Keratinocyte (primary cell): ENCODE data around the gene GLRX5. TPM values are rescaled to one million over a fixed set of nuclear protein-coding genes. Genes with fewer than 3 reads are reported as not detected.

ENCODE experiments used
- DNase-seq: peaks from one replicate; pipeline ENCODE4 v3.0.0-alpha.2; 2011; ENCODE audit warnings: low read depth, missing footprints, low spot score
- FAIRE-seq: peaks from 2 replicates; lab custom pipeline; 2011; peaks lifted over from hg19 to GRCh38; lab: Jason Lieb, UNC
- H2AFZ ChIP-seq: 2 replicates; pipeline ENCODE4 v1.6.0; 2012; ENCODE audit warnings: low read length, control low read depth, inconsistent platforms; ENCODE audit not compliant: control insufficient read depth
- H3K27ac ChIP-seq: 2 replicates; pipeline ENCODE4 v1.5.1; 2011; ENCODE audit warnings: low read length; ENCODE audit not compliant: control insufficient read depth, insufficient read depth
- H3K27me3 ChIP-seq: 3 replicates; pipeline ENCODE4 v1.6.0; 2011; ENCODE audit warnings: low read length; ENCODE audit not compliant: control insufficient read depth, insufficient read depth; ENCODE audit errors: extremely low read depth
- H3K36me3 ChIP-seq, 2 experiments: 2 replicates in 1 of 2; 3 replicates in 1 of 2; pipeline ENCODE4 v1.5.1; 2011; ENCODE audit warnings: low read length in 2 of 2, mild to moderate bottlenecking in 1 of 2; ENCODE audit not compliant: control insufficient read depth in 2 of 2, insufficient read depth in 2 of 2; ENCODE audit errors: extremely low read depth in 1 of 2
- H3K4me1 ChIP-seq: 3 replicates; pipeline ENCODE4 v1.5.1; 2011; ENCODE audit warnings: low read length; ENCODE audit not compliant: control insufficient read depth, insufficient read depth; ENCODE audit errors: extremely low read depth
- H3K4me2 ChIP-seq: 3 replicates; pipeline ENCODE4 v1.6.0; 2011; ENCODE audit warnings: low read depth, low read length; ENCODE audit not compliant: control insufficient read depth, insufficient read depth; ENCODE audit errors: extremely low read depth
- H3K4me3 ChIP-seq, 3 experiments: fragments of 200-600 bp in 1 of 3; sonication (generic) in 1 of 3; 2 replicates in 2 of 3; 3 replicates in 1 of 3; pipeline ENCODE4 v1.5.1; 2011 to 2016; ENCODE audit warnings: low read length in 3 of 3, mild to moderate bottlenecking in 3 of 3, control low read depth in 2 of 3, inconsistent platforms in 1 of 3, low read depth in 1 of 3, mixed read lengths in 1 of 3, mixed run types in 1 of 3, moderate library complexity in 1 of 3; ENCODE audit not compliant: control insufficient read depth in 2 of 3, insufficient read depth in 2 of 3; ENCODE audit errors: extremely low read depth in 1 of 3
- H3K79me2 ChIP-seq: 2 replicates; pipeline ENCODE4 v1.6.0; 2012; ENCODE audit warnings: low read length; ENCODE audit not compliant: control insufficient read depth, insufficient read depth
- H3K9ac ChIP-seq: 3 replicates; pipeline ENCODE4 v1.6.0; 2011; ENCODE audit warnings: low read length; ENCODE audit not compliant: control insufficient read depth, insufficient read depth; ENCODE audit errors: extremely low read depth
- H3K9me1 ChIP-seq: 3 replicates; pipeline ENCODE4 v1.6.0; 2011; ENCODE audit warnings: low read length; ENCODE audit not compliant: control insufficient read depth, insufficient read depth; ENCODE audit errors: extremely low read depth
- H3K9me3 ChIP-seq: 2 replicates; pipeline ENCODE4 v1.5.1; 2012; ENCODE audit warnings: low read depth, low read length; ENCODE audit not compliant: control insufficient read depth
- H4K20me1 ChIP-seq: 3 replicates; pipeline ENCODE4 v1.6.0; 2011; ENCODE audit warnings: low read length; ENCODE audit not compliant: control insufficient read depth, insufficient read depth; ENCODE audit errors: extremely low read depth
- CTCF ChIP-seq, 3 experiments: IDR thresholded peaks in 1 of 3; conservative IDR thresholded peaks in 1 of 3; optimal IDR thresholded peaks in 1 of 3; 2 replicates in 2 of 3; 3 replicates in 1 of 3; pipeline versions ENCODE3 to v1.5.1; 2011; ENCODE audit warnings: low read length in 3 of 3, mild to moderate bottlenecking in 3 of 3, moderate library complexity in 2 of 3, control low read depth in 1 of 3, inconsistent platforms in 1 of 3; ENCODE audit not compliant: insufficient read depth in 2 of 3; ENCODE audit errors: extremely low read depth in 1 of 3
- EZH2 ChIP-seq: IDR thresholded peaks from one replicate; pipeline ENCODE4 v1.6.1; 2012; ENCODE audit warnings: inconsistent platforms, mild to moderate bottlenecking, low read length, moderate library complexity
- dilution Hi-C: fragments of 300-500 bp; cut with MboI; formaldehyde crosslinking; loops from one replicate; pipeline ENCODE4 v1.7.0; 2020; ENCODE audit warnings: low sequenced_read_pairs; ENCODE audit not compliant: extremely low pct_ligation_motif_present
- polyA plus RNA-seq, 5 experiments: library from polyadenylated mRNA; depleted of rRNA in 3 of 5; stranded (reverse) in 3 of 5; stranded (forward) in 1 of 5; unstranded in 1 of 5; fragments of >200 nt; gene quantifications; 1 replicate in 1 of 5; 2 replicates in 3 of 5; 3 replicates in 1 of 5; pipeline versions ENCODE4 v1.2.1 to v1.2.3, GENCODE V29; 2011 to 2012; ENCODE audit warnings: missing spikeins in 2 of 5, low read depth in 1 of 5, low replicate concordance in 1 of 5

GLRX5 gene
- polyA plus RNA-seq, 1 donor (not counting 4 experiments of a cell fraction or from before 2014, with no cell fraction given) = 60.9 TPM

- DNase-seq (no peak), FAIRE-seq (no peak)
- Histone ChIP-seq H3K4me1 (peaks cover 26% of the 10 kb centered on the region), H3K9ac (no peak overlapping the region), H3K36me3 (no peaks in the 10 kb centered on the region), H3K79me2 (no peaks in the 10 kb centered on the region), H3K27me3 (no peaks in the 10 kb centered on the region), H3K4me3 (no peak overlapping the region), H3K9me3 (no peaks in the 10 kb centered on the region), H3K9me1 (no peaks in the 10 kb centered on the region), H3K4me2 (no peak overlapping the region), H2AFZ (no peak overlapping the region), H3K27ac (no peak overlapping the region), H4K20me1 (no peaks in the 10 kb centered on the region)
- dilution Hi-C loops = no loop called here
- no peak for TF ChIP-seq EZH2
- TF ChIP-seq CTCF (optimal IDR thresholded peaks at IDR 0.05 in 1 of 3, IDR thresholded peaks at IDR 0.05 in 1 of 3, conservative IDR thresholded peaks at IDR 0.05 in 1 of 3; ENCODE audit: extremely low read depth in 1 of 3, insufficient read depth in 2 of 3, low read length in 3 of 3) = no peak
Measured at GRCh38 chr14:95490138-95490509, 44.7 kb upstream of the GLRX5 start.

GRCh38 chr14:95490727-95491451 is 44.0 kb upstream of the GLRX5 start:
- H3K9ac ChIP-seq = no peak overlapping the region
- peak overlapping the region; percentile 22 for H3K27ac ChIP-seq
- DNase-seq (peak; percentile 81), FAIRE-seq (peak; percentile 95)
- H3K9me3 ChIP-seq = no peaks in the 10 kb centered on the region
- dilution Hi-C loops = no loop called here
- H4K20me1 ChIP-seq = no peaks in the 10 kb centered on the region
- H3K4me3 ChIP-seq = no peak overlapping the region
- peaks cover 34% of the 10 kb centered on the region for H3K4me1 ChIP-seq
- H2AFZ ChIP-seq = no peak overlapping the region
- peak overlapping the region; percentile 51 for H3K4me2 ChIP-seq
- H3K9me1 ChIP-seq = no peaks in the 10 kb centered on the region
- no peak for TF ChIP-seq EZH2
- TF ChIP-seq CTCF (optimal IDR thresholded peaks at IDR 0.05 in 1 of 3, IDR thresholded peaks at IDR 0.05 in 1 of 3, conservative IDR thresholded peaks at IDR 0.05 in 1 of 3; ENCODE audit: extremely low read depth in 1 of 3, insufficient read depth in 2 of 3, low read length in 3 of 3) = peak; percentile 48 to 60 (median 57)
- no peaks in the 10 kb centered on the region for H3K79me2 ChIP-seq
- no peaks in the 10 kb centered on the region for H3K27me3 ChIP-seq
- H3K36me3 ChIP-seq = no peaks in the 10 kb centered on the region
